Right lobe of liver (tissue), 6 donors: ENCODE data around the gene VSX2. TPM values are rescaled to one million over a fixed set of nuclear protein-coding genes. Genes with fewer than 3 reads are reported as not detected.

Experiments
- ATAC-seq, 4 donors: fragments of 200-7000 bp; cut with Tn5 transposase; one replicate each; pipeline ENCODE4 v1.9.1; 2020; ENCODE audit warnings: mild to moderate bottlenecking in 4 of 4, moderate library complexity in 4 of 4
- DNase-seq, 3 donors: peaks; one replicate each; pipeline ENCODE4 v3.0.0-alpha.2; 2020
- H3K27ac ChIP-seq, 3 donors: fragments of 200-600 bp; one replicate each; pipeline ENCODE4 v1.8.0; 2022
- H3K27me3 ChIP-seq, 2 donors: fragments of 200-600 bp; one replicate each; pipeline ENCODE4 v1.8.0; 2022
- H3K36me3 ChIP-seq, 4 donors: fragments of 200-600 bp; sonication (generic) in 1 of 4; one replicate each; pipeline versions ENCODE4 v1.5.1 to v1.8.0; 2017 to 2022; ENCODE audit warnings: control low read depth in 1 of 4
- H3K4me1 ChIP-seq, 4 donors: fragments of 200-600 bp; sonication (generic) in 1 of 4; one replicate each; pipeline versions ENCODE4 v1.5.1 to v1.8.0; 2017 to 2022; ENCODE audit warnings: control low read depth in 1 of 4
- H3K4me3 ChIP-seq, 3 donors: fragments of 200-600 bp; one replicate each; pipeline ENCODE4 v1.8.0; 2022
- H3K9me3 ChIP-seq, 4 donors: fragments of 200-600 bp; sonication (generic) in 1 of 4; one replicate each; pipeline versions ENCODE4 v1.5.1 to v1.8.0; 2017 to 2022; ENCODE audit warnings: control low read depth in 1 of 4
- CTCF ChIP-seq, 4 donors: fragments of 200-600 bp in 3 of 4; fragments of 450-650 bp in 1 of 4; IDR thresholded peaks; one replicate each; pipeline versions ENCODE4 v1.5.1 to v1.8.0; 2016 to 2022; ENCODE audit warnings: antibody characterized with exemption in 4 of 4, mild to moderate bottlenecking in 2 of 4
- POLR2A ChIP-seq: fragments of 450-650 bp; IDR thresholded peaks from one replicate; pipeline ENCODE4 v1.6.1; 2017; ENCODE audit warnings: antibody characterized with exemption, mild to moderate bottlenecking
- WGBS: methylation state at CpG from one replicate; pipeline ENCODE4 v1.1.6; 2018; ENCODE audit warnings: low coverage, low lambda C conversion rate; ENCODE audit not compliant: insufficient coverage; ENCODE audit errors: missing lambda C conversion rate; 5-methylcytosine and 5-hydroxymethylcytosine counted together
- intact Hi-C, 2 donors: fragments of 100-400 bp; cut with DNase I; formaldehyde crosslinking; loops; one replicate each; pipeline versions ENCODE4 v1.11.2 to v1.14.1; 2022
- total RNA-seq, 6 experiments: library from RNA; depleted of rRNA in 2 of 6; stranded (reverse); fragments of >200 nt in 2 of 6; fragmentation: NEBNext Ultra II Directional in 3 of 6; extraction: Animal tissue kit (Norgen Biotek cat#: 25700) in 3 of 6; gene quantifications; one replicate each; pipeline versions ENCODE4 v1.1.0 to v1.2.4, GENCODE V29; 2016 to 2023
- donor health status: DM: no; HTN: yes; CAD: no.
- donor health status: DM: no; HTN: no; CAD: no.
- donor health status: DM: no; HTN: no; CAD: no.
- donor health status: DM: no; HTN: yes; CAD: no.
- donor health status: DM: no; HTN: yes; CAD: no.

Gene VSX2
- total RNA-seq, 6 experiments from 2014 or later = not detected

GRCh38 chr14:74271365-74271764 is 32.1 kb downstream of the VSX2 start:
- 74% methylated on average over 1 of the region's 1 CpG for WGBS
- TF ChIP-seq CTCF (IDR thresholded peaks at IDR 0.05) (no peak), POLR2A (no peak)
- intact Hi-C loops = no loop called here
- no peaks in the 10 kb centered on the region for H3K9me3 ChIP-seq
- H3K27ac ChIP-seq = no peak overlapping the region
- no peak for ATAC-seq
- no peak overlapping the region for H3K4me3 ChIP-seq
- H3K27me3 ChIP-seq = no peaks in the 10 kb centered on the region
- no peaks in the 10 kb centered on the region for H3K4me1 ChIP-seq
- no peaks in the 10 kb centered on the region for H3K36me3 ChIP-seq
- no peak for DNase-seq

- no peak for TF ChIP-seq CTCF (IDR thresholded peaks at IDR 0.05)
- no peak for TF ChIP-seq POLR2A
- H3K4me1 ChIP-seq = no peaks in the 10 kb centered on the region
- WGBS = 86% methylated on average over 1 of the region's 6 CpGs
- no peak overlapping the region for H3K27ac ChIP-seq
- ATAC-seq (peak in 1 of 4 donors; percentile 21), DNase-seq (no peak)
- no peak overlapping the region for H3K4me3 ChIP-seq
- no peaks in the 10 kb centered on the region for H3K27me3 ChIP-seq
- intact Hi-C loops = no loop called here
- H3K36me3 ChIP-seq = no peaks in the 10 kb centered on the region
- H3K9me3 ChIP-seq = no peaks in the 10 kb centered on the region
Observed at GRCh38 chr14:74275241-74275841, 36.1 kb downstream of the VSX2 start.

GRCh38 chr14:74278080-74278479 is 38.8 kb downstream of the VSX2 start:
- DNase-seq = no peak
- TF ChIP-seq POLR2A = no peak
- TF ChIP-seq CTCF (IDR thresholded peaks at IDR 0.05) = no peak
- Histone ChIP-seq H3K4me1 (no peaks in the 10 kb centered on the region), H3K27me3 (no peaks in the 10 kb centered on the region), H3K4me3 (no peak overlapping the region), H3K36me3 (no peaks in the 10 kb centered on the region), H3K27ac (no peak overlapping the region), H3K9me3 (no peaks in the 10 kb centered on the region)
- intact Hi-C loops = no loop called here
- ATAC-seq = peak in 1 of 4 donors; percentile 15
- no CpG with 5 or more reads among the region's 2 CpGs for WGBS

GRCh38 chr14:74281069-74281468 is 41.8 kb downstream of the VSX2 start:
- intact Hi-C loops = no loop called here
- Histone ChIP-seq H3K36me3 (peaks cover 0 to 21% (median 8%) of the 10 kb centered on the region in 4 donors), H3K4me1 (no peaks in the 10 kb centered on the region), H3K27me3 (no peaks in the 10 kb centered on the region), H3K4me3 (no peak overlapping the region), H3K9me3 (no peaks in the 10 kb centered on the region), H3K27ac (no peak overlapping the region)
- WGBS = no CpG with 5 or more reads among the region's 2 CpGs
- TF ChIP-seq CTCF (IDR thresholded peaks at IDR 0.05) (no peak), POLR2A (no peak)
- ATAC-seq (no peak), DNase-seq (no peak)

GRCh38 chr14:74286736-74287135 is 47.5 kb downstream of the VSX2 start:
- ATAC-seq (no peak), DNase-seq (no peak)
- Histone ChIP-seq H3K4me3 (no peak overlapping the region), H3K27me3 (no peaks in the 10 kb centered on the region), H3K27ac (no peak overlapping the region), H3K36me3 (peaks cover 0 to 58% (median 30%) of the 10 kb centered on the region in 4 donors), H3K9me3 (no peaks in the 10 kb centered on the region), H3K4me1 (no peaks in the 10 kb centered on the region)
- TF ChIP-seq CTCF (IDR thresholded peaks at IDR 0.05) = no peak
- no peak for TF ChIP-seq POLR2A
- intact Hi-C loops = no loop called here
- no CpG with 5 or more reads among the region's 7 CpGs for WGBS
